T-helper 22 cell (primary cell): ENCODE results near the gene SPEG.

Experiments
- DNase-seq: peaks from one replicate; pipeline ENCODE4 v3.0.0-alpha.2; 2020; ENCODE audit warnings: low read depth

SPEG gene

DNA sequence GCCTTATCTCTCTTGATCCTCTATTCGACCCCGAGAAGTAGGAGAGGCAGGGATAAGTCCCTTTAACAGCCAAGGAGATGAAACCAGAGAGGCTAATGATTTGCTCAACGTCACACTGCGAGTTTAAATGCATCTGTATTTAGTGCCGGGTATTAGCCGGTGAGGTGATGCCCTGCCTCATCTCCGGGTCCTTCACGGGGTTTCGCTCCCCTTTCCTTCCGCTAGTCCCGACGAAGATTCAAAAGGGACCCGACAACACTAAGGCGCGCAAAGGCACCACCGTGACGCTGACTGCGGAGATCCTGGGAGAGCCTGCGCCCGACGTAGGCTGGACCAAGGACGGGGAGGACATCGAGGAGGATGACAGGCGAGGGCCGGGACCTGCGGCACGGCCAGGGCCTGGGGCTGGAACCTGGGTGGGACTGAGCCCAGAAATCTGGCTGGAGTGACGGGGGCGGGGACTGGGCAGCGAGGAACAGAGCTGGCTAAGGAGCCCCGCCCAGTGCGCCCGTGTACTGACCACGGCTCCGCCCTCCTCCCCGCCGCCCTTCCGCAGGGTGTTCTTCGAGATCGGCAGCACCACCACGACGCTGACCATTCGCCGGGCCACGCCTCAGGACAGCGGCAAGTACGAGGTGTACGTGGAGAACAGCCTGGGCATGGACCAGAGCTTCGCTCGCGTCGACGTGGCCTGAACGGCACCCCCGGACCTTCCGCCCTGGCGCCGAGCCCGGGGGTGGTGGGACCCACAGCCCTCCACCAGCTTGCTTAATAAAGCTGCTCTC, 63.0 kb downstream of the SPEG start:
- DNase-seq = no peak

DNA sequence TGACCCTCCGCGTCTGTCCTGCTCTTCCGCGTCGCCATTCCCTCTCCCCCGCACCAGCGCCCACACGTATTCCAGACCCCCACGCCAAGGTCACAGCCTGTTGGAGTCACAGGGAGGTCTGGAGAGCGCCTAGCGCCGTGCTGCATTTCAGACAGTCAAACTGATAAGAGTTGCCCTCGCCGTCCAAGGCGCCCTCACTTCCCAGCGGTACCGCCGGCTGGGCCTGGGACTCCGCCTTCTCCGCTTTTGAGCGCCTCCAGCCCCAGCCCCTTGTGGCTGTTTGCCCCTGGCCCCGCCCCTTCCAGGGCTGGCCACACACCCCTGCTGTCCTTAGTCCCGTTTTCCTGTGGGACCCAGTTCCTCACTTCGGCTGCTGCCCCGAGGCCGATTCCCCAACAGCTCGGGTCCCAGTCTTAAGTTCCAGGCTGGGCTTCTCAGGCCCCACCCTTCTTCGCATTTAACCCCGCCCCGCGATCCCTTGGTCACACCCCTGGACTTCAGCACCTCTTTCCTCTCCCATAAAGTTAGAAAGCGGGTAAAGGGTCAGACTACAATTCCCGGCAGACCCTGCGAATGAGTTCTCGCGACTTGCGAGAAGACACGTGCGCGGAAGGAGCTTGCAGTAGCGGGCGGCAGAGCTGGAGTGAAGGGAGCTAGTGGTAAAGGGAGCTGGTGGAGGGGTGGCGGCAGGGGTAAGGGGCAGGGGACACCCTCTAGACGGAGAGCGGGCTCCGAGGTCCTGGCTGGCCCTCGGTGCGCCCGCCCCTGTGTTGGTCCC, 63.8 kb downstream of the SPEG start, which contains the start of gene GMPPA:
TSS of gene GMPPA (plus strand) at position 612 of the 778 bp plus-strand sequence. CDS start 1,085 bp downstream, outside the sequence.
- peak; percentile 86 for DNase-seq

DNA sequence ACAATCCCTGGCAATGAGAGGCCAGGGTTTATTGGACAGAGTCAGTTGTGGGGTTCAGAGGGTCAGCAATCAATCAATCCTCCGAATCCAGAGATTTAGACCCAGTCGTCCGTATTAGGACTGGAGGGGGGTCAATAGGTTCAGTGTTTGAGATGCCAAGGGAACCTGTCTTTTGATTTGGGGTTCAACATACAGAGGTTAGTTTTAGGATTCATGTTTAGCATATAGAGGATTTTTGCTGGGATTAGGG, 64.3 kb downstream of the SPEG start:
- DNase-seq = no peak

DNA sequence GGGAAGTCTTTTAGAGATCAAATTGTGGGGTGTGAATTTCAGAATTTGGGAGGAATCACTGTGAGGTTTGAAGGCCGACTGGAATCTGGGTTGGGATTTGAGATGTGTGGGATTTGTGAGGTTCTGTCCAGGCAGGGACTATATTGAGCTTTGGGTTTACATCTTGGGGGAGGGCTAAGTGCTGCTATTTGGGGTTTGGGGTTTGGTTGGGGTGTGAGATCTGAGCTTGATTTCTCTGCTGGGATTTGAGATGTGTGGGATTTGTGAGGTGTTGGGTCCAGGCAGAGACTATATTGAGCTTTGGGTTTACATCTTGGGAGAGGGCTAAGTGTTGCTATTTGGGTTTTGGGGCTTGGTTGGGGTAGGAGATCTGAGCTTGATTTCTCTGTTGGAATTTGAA, 64.9 kb downstream of the SPEG start:
- no peak for DNase-seq

DNA sequence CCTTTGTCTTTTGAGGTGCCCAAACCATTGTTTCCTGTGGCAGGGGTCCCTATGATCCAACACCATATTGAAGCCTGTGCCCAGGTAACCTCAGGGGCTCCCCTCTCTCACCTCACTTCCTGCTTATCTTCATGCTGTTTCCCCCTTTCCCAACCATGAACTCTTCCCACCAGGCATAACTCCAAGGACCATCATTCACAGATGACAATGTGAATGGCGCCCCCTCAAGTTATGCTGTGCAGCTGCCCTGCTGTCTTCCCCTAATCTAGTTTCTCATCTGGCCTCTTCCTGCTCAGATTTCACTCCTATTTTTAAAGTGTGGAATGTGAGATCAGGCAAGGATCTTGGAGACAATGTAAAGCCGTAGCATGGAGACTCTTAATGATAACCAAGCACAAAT, 65.5 kb downstream of the SPEG start:
- no peak for DNase-seq

DNA sequence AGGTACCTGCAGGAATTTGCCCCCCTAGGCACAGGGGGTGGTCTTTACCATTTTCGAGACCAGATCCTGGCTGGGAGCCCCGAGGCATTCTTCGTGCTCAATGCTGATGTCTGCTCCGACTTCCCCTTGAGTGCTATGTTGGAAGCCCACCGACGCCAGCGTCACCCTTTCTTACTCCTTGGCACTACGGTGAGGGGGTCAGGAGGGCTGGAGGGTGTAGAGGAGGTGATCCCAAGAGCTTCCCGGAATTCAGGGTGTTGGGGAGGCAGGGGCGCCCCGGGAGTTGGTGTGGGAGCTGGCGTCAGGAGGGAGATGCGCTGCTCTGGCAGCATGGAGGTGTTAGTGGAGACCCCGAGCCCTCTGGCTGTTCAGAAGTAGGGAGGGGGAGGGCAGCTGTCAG, 67.2 kb downstream of the SPEG start:
- no peak for DNase-seq

DNA sequence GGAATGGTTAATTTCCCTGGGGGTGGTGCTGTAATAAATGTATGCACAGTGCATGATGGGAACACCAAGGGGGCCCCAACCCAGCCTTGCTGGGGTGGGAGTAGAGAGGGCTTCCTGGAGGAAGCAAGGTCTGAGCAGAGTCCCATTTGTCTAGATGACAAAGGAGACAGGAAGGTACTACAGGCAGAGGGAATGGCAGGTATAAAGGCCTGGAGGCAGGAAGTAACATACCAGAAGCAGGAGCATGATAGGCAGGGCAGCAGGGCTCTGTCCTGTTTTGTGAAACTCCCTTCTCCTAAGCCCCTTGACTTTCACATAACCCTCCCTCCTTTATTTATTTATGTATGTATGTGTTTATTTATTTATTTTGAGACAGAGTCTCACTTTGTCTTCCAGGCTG, 68.0 kb downstream of the SPEG start:
- no peak for DNase-seq

DNA sequence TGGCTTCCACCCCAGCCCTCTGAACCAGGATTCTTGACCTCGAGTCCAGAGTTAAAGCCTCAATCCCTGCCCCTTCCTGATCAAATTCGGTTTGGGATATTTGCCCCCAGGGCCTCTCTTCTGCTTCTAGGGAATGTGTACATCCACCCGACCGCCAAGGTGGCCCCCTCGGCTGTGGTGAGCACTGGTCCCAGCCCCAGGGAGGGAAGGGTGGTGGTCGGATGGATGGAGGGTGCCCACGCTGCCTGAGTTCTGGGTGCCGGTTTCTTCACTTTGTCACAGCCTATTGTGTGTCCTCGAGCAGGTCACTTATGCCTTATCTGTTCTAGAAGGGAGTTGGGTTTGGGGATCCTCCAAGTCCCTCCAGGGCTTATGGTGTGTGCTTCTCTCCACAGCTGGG, 70.9 kb downstream of the SPEG start:
- no peak for DNase-seq

DNA sequence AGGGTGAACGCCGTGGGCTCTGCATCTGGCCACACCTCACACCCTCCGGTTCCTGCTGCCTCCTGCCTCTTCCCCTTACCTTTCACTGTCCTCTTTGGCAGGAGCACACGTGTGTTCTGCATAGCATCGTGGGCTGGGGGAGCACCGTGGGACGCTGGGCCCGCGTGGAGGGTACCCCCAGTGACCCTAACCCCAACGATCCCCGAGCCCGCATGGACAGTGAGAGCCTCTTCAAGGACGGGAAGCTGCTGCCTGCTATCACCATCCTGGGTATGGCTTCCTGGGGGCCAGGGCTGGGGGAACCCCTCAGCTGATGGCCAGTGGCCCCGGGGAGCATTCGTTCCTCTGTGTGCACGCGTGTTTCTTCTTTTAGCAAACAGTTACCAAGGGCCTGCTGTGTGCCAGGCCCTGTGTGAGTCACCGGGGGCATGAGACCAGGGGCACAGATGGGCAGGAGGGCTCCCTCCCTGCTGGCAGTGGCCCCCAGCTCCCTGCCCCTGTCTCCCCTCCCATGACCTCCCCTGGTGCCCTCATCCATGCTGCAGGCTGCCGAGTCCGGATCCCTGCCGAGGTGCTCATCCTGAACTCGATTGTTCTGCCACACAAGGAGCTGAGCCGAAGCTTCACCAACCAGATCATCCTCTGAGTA, 71.6 kb downstream of the SPEG start:
- no peak for DNase-seq

DNA sequence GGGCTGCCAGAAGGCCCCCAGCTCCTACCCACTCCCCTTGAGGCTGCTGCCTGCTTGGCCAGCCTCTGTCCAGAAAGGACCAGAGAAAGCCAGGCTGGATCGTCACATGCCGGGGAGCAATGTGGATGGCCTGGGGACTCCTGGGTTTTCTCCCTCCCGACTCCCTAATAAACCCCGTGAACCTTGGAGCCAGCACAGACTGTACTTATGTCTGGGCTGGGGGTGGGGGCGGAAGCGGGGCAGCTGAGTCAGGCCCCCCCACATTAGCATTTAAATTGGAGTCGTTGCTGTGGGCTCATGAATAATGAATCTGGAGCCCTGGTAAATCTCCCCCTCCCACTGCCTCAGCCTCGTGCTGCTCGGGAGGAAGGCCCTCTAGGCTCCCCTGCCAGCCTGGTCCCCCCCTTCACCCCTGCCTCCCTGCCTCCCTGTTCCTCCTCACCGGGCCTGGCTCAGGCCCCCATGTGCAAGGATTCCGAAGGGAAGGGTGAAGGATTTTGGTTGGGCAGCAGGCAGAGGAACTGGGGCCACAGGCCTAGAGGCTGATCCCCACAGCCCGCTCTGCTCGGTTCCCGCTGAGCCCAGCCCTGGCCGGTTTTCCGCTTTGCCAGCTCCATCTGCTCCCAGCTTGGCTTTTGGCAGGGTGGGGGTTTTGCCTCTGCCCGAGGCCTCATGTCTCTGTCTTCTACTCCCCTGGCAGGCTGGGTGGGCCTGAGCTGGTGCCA, 72.3 kb downstream of the SPEG start:
- DNase-seq = no peak

DNA sequence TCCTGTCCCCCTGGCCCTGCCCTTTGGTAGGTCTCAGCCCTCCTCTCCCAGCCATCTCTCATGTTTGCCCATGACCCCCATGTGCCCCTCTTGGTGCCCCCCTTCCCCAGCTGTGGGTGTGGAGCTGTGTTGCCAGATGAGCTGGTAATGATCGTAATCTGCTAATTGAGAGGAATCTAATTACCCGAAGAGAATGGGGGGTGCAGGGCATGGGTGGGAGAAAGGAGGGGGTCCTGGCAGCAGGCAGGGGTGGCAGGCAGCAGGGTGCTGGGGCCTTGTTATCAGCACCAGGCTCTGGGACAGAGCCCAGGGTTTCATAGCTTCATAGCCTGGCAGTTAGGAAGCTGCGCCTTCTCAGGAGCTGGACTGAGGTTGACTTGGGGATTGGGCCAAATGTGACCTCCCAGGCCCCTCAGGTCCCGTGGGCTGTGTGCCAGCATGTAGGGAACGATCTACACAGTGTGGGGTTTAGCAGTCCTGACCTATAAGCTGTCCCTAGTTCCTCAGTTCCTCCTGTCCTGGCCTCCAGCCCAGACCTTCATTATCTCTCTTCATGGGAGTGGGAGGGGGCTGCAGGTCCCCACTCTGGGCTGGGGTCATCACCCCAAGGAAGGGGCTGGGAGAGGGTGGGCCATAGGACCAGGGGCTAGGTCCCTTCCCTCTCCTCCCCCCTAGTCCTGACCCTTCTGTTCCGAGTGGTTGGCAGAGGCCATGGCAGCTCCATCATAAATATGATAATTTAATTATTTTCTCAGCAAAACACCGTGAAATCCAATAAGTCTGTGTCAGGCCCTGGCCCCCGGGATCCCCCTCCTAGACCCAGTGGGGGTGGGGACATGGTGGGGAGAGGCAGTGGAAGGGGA, 73.2 kb downstream of the SPEG start:
- no peak for DNase-seq

DNA sequence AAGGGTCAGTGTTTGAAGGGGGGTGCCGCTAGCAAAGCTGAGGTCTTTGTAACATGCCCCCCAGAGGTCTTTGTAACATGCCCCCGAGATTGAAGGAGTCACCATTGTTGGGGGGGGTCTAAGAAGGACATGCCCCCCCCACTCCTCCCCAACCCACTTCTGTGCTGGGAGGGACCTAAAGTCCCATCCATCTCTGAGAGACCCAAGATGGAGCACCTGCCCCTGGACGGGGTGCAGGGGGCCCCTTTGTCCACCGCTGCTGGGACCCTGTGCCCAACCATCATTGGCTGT, 73.7 kb downstream of the SPEG start:
- no peak for DNase-seq

DNA sequence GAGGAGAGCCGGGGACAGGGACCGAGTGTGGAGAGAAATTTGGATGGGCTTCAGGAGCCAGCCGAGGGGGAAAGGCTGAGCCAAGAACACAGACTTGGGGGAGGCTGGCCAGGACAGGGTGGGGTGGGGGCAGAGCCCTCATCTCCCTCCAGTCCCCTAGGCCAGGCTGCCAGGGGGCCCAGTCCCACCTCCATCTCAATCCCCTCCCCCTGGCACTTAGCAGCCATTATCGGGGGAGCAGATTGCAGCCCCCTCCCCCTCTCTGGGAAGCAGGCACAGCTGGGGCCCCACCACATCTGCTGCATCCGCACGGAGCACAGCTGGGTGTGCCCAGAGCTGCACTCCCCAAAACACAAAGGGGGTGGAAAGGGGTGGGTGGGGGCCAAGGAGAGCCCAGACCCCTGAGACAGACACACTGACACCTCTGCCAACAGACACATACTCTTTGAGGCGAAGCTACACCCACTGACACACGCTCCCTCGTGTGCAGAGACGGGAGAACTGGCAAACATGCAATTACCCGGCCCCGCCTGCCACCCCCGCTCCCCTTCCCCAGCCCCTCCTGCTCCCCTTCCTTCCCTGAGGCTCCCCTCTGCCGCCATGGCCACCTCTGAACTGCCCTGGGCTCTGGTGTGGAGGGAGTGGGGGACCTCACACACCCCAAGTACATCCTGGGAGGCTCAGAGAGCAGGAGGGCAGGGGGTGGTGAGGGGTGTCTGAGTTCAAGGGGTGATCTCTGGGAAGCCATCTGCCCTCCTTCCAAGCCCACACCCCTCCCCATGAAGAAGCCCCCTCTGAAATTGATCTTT, 74.5 kb downstream of the SPEG start:
- DNase-seq = no peak

DNA sequence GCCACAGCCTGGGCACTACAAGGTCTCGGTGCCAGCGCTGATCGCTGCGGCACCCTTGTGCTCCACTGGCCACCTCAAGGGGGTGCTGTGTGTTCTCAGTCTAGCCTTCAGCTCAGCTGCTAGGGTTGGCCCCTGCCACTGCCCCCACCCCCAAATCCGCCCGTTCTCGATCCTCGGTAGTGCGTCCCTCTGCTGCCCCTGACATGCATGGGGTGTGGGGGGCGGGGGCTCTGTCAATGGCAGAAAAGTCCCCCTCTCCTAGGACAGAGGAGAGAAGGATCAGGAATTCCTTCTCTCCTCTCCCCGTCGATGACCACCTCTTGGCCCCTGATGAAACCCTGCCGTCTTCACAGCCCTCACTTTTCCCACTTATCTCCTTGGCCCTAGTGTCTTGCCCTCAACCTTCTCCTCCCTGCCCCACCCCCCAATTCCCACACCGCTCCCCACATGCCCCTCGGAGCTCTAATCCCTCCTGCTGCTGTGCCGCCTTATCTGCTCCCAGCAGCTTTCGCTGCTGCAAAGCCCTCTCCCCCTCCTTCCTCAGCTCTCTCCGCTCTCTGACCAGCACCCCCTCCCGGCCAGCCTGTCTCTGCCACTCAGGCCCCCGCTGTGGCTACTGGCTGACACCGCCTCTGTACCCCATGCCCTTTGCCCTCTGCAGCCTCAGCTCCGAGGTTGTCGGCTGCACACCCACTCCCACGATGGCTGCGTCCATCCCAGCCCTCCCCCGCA, 75.3 kb downstream of the SPEG start:
- DNase-seq = peak; percentile 12

DNA sequence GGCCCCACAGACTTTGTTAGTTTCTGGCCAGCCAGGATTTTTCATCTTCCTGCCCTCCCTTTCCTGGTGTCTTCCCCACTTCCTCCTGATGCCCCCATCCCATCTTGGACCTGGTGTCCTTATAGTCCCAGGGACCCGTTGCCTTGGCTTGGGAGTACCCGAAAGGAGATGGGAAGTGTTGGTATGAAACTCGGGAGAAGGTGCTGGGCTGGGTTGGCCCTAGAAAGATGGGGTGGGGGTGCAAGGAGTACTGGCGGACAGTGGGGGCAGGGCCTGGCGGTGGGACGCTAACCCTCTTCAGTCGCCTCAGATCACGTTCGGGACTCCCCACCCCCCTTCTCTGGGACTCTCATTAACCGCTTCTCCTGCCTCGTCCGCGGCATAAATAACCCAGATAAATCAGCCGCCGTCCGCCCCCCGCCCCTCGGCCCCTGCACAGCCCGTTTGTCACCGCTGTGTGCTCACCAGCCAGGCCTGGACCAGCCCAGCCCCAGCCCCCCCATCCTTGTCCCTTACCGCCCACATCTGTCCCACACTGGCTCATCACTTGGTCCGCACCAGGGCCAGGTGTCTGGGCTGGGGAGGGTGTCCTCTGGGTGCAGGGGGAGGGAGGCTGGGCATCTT, 76.0 kb downstream of the SPEG start:
- DNase-seq = no peak

DNA sequence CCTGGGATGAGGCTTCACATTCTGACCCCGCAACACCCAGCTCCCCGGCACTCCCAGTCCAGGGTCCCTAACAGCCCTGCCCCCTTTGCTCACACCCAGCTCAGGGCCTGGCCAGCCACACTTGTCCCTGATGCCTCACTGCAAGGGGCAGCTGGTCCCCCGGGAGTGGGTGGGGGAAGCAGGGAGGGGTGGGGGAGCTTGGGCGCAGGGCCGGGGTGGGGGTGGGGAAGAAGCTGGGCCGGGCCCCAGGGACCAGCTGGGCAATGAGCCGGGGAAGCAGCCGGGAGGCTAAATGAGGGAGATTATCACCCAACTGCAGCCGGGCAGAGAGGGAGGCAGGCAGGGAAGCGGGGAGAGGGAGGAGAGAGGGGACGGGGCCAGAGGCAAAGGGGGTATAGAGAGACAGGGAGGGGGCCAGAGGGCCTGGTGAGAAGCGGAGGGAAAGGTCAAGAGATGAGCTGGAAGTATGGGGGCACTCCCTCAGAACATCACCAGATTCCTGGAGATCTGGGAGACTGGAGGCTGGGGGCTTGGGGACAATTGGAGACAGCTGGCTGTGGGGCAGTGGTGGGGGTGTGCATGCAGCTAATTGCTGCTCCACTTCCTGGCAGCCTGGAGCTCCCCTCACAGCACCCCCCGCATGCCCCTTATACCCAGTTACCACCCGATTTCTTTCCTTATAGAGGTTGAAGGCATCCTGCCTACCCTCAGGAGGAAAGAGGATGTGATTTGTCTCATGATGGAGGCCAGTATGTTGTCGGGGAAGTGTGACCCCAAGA, 77.1 kb downstream of the SPEG start:
- no peak for DNase-seq

DNA sequence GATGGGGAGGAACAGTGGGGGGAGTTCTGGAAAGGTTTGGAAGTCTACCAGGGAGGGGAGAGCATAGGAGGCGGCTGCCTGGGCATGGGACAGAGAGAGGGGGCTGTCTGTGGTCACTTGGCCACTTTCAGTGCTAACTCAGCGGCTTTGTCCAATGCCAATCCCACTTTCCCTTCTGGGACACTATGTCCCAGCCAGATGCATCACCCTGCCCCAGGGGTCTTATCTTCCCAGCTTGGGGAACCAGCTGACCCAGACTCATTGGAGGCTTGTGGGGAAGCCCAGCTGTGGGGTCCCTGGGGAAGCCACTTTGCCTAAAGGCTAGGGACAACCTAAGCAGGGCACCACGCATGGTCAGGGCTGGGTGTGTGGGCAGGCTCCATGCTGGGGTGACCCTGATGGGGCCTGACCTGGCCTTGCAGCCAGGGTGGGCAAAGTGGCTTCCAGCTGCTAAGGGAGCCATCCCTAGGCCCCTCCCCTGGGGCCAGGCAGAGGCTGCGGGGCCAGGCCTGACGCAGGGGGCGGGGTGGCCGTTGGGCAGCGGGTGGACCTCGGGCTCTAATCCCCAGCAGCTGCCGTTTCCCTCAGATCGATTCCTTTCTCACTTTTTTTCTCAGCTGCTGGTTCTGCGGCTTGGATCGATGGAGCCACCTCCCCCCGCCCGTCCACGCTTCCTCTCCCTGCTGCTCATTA, 78.0 kb downstream of the SPEG start:
- no peak for DNase-seq

DNA sequence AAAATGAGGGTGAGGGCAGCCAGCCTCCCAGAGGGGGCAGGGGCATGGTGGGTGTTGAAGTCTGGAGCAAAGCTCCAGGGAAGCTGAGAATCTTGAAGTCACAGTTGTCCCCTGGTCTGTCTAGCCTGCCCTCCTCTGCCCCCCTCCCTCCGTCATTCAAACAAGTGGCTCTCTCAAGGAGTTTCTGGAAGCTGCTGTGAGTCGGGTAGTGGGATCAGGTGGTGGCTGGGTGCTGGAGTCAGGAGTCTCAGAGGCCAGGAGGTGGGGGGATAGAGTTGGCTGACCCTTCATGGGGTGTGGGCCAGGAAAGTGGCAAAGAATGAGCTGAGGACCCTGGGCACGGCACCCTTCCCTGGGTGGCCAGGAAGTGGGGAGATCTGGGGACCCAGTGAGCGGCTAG, 79.1 kb downstream of the SPEG start:
- no peak for DNase-seq
